H1 (cell line): ENCODE measurements around the gene MCM3. TPM values are rescaled to one million over a fixed set of nuclear protein-coding genes. Genes with fewer than 3 reads are reported as not detected.

Experiments used
- CBX8 ChIP-seq: fragments of 300-800, 300-1000 bp; sonication (generic); IDR thresholded peaks from 2 replicates; pipeline ENCODE4 v1.7.1; 2016; ENCODE audit warnings: low read depth, low read length, borderline replicate concordance
- GABPA ChIP-seq: IDR thresholded peaks from 2 replicates; pipeline ENCODE4 v1.6.1; 2011; ENCODE audit warnings: mild to moderate bottlenecking, low read length, moderate library complexity, borderline replicate concordance; ENCODE audit not compliant: insufficient read depth
- GTF2F1 ChIP-seq: IDR thresholded peaks from 2 replicates; pipeline ENCODE4 v1.6.1; 2012; ENCODE audit warnings: low read depth, low read length, improper control_type of control experiment, borderline replicate concordance
- MAFK ChIP-seq: IDR thresholded peaks from 2 replicates; pipeline ENCODE4 v1.6.1; 2012; ENCODE audit warnings: low read depth, mild to moderate bottlenecking, improper control_type of control experiment, low read length
- RAD21 ChIP-seq, 2 experiments: IDR thresholded peaks in 1 of 2; conservative IDR thresholded peaks in 1 of 2; 2 replicates each; pipeline ENCODE4 v1.6.1; 2011; ENCODE audit warnings: low read depth in 2 of 2, low read length in 2 of 2, improper control_type of control experiment in 1 of 2, inconsistent platforms in 1 of 2, mild to moderate bottlenecking in 1 of 2, moderate library complexity in 1 of 2
- SIX5 ChIP-seq: IDR thresholded peaks from 2 replicates; pipeline ENCODE4 v1.6.1; 2011; ENCODE audit warnings: mild to moderate bottlenecking, low read depth, low read length
- YY1 ChIP-seq: IDR thresholded peaks from 2 replicates; pipeline ENCODE4 v1.6.1; 2011; ENCODE audit warnings: low read depth, mild to moderate bottlenecking, low read length
- polyA plus RNA-seq, 7 experiments: library from polyadenylated mRNA; depleted of rRNA in 3 of 7; stranded (reverse) in 5 of 7; unstranded in 2 of 7; fragments of >200 nt in 5 of 7; fragments of 200-250 nt in 2 of 7; gene quantifications; 1 replicate in 5 of 7; 2 replicates in 1 of 7; 4 replicates in 1 of 7; pipeline versions ENCODE4 v1.2.1 to v1.2.3, GENCODE V29; 2011 to 2013; ENCODE audit warnings: missing spikeins in 2 of 7, mixed read lengths in 2 of 7
- total RNA-seq: library from RNA; stranded (reverse); fragmentation: NEBNext Ultra II Directional; extraction: Animal tissue kit (Norgen Biotek cat#: 25700); gene quantifications from 2 replicates; pipeline ENCODE4 v1.2.1, GENCODE V29; 2021

MCM3 gene
- total and polyA plus RNA-seq, 2 of the 8 experiments (the other 6 are each of a cell fraction or from before 2014, with no cell fraction given) = 275 to 293 TPM

- TF ChIP-seq GTF2F1 (no peak), GABPA (no peak), CBX8 (no peak), RAD21 (IDR thresholded peaks at IDR 0.05 in 1 of 2, conservative IDR thresholded peaks at IDR 0.05 in 1 of 2; ENCODE audit: low read depth in 2 of 2, low read length in 2 of 2) (no peak), MAFK (no peak), SIX5 (no peak), YY1 (no peak)
These were observed 41.2 kb downstream of the MCM3 start (continued) for GRCh38 chr6:52243282-52243893.
